HG02973 (cell line): ENCODE measurements around the gene PRELP.
"Not testable (repeated sequence)": the region's sequence is repeated elsewhere in the genome, so short reads cannot be mapped to it uniquely, and the experiment has no call there.

ENCODE experiments used
- ATAC-seq: cut with Tn5 transposase; IDR thresholded peaks from one replicate; pipeline ENCODE4 v1.9.1; 2021; ENCODE audit warnings: moderate library complexity; ENCODE audit not compliant: unreplicated experiment

The PRELP gene

GRCh38 chr1:203504400-203505250 is 29.0 kb downstream of the PRELP start:
- no peak for ATAC-seq

- no peak for ATAC-seq
These were observed 30.1 kb downstream of the PRELP start for GRCh38 chr1:203505526-203506204.

- no peak for ATAC-seq
These were observed 31.4 kb downstream of the PRELP start for GRCh38 chr1:203506858-203507626.

GRCh38 chr1:203507759-203508158 is 32.2 kb downstream of the PRELP start:
- no peak for ATAC-seq

- no peak for ATAC-seq
These were observed 33.0 kb downstream of the PRELP start for GRCh38 chr1:203508463-203509073.

- no peak for ATAC-seq
These were observed 33.5 kb downstream of the PRELP start for GRCh38 chr1:203509135-203509534.

- ATAC-seq: no peak
These were observed 35.9 kb downstream of the PRELP start for GRCh38 chr1:203511513-203511912.

- ATAC-seq: no peak
These were observed 36.3 kb downstream of the PRELP start for GRCh38 chr1:203511930-203512329.

GRCh38 chr1:203512517-203512847 is 36.9 kb downstream of the PRELP start:
- no peak for ATAC-seq

- ATAC-seq: no peak
These were observed 37.4 kb downstream of the PRELP start for GRCh38 chr1:203512848-203513584.

- no peak for ATAC-seq
These were observed 38.0 kb downstream of the PRELP start for GRCh38 chr1:203513585-203514031.

- no peak for ATAC-seq
These were observed 40.6 kb downstream of the PRELP start for GRCh38 chr1:203516184-203516583.

GRCh38 chr1:203516906-203517305 is 41.3 kb downstream of the PRELP start:
- ATAC-seq: no peak

GRCh38 chr1:203517426-203518110 is 42.0 kb downstream of the PRELP start:
- no peak for ATAC-seq

GRCh38 chr1:203518139-203518538 is 42.5 kb downstream of the PRELP start:
- not testable (repeated sequence) for ATAC-seq

- ATAC-seq: no peak
These were observed 42.9 kb downstream of the PRELP start for GRCh38 chr1:203518541-203518940.

GRCh38 chr1:203519053-203519840 is 43.6 kb downstream of the PRELP start:
- no peak for ATAC-seq

- ATAC-seq: no peak
These were observed 44.3 kb downstream of the PRELP start for GRCh38 chr1:203519896-203520295.

- no peak for ATAC-seq
These were observed 44.7 kb downstream of the PRELP start for GRCh38 chr1:203520315-203520714.
